Urothelium cell line (cell line): ENCODE results near the gene XAF1.
"Not testable (repeated sequence)": the region's sequence is repeated elsewhere in the genome, so short reads cannot be mapped to it uniquely, and the experiment has no call there.

Experiments
- DNase-seq: peaks from one replicate; pipeline ENCODE4 v3.0.0; 2011; ENCODE audit warnings: low spot score, mixed read lengths
- FAIRE-seq: peaks from 2 replicates; lab custom pipeline; 2011; peaks lifted over from hg19 to GRCh38; lab: Jason Lieb, UNC

The XAF1 gene

GRCh38 chr17:6755731-6756184, at the start of gene XAF1:
XAF1 (plus strand) TSS chr17:6756046; CDS start chr17:6756079, 33 bp downstream.
- no peak for DNase-seq
- FAIRE-seq: no peak

GRCh38 chr17:6706499-6706898, 49.3 kb upstream of the XAF1 start:
- no peak for FAIRE-seq

GRCh38 chr17:6706996-6707395, 48.9 kb upstream of the XAF1 start:
- no peak for FAIRE-seq
- DNase-seq: no peak

More at GRCh38 chr17:6706499-6706898, 49.3 kb upstream of the XAF1 start:
- no peak for DNase-seq

- FAIRE-seq (no peak), DNase-seq (no peak)
Measured at GRCh38 chr17:6708357-6708961, 47.4 kb upstream of the XAF1 start.

- FAIRE-seq: no peak
- no peak for DNase-seq
Measured at GRCh38 chr17:6710317-6710716, 45.5 kb upstream of the XAF1 start.

GRCh38 chr17:6711081-6711674, 44.7 kb upstream of the XAF1 start:
- peak; percentile 20 for FAIRE-seq
- DNase-seq: no peak

GRCh38 chr17:6711681-6712057, 44.2 kb upstream of the XAF1 start:
- DNase-seq (no peak), FAIRE-seq (peak; percentile 17)

- peak; percentile 65 for DNase-seq
Measured at GRCh38 chr17:6712058-6712853, 43.6 kb upstream of the XAF1 start.

GRCh38 chr17:6712854-6713129, 43.1 kb upstream of the XAF1 start:
- DNase-seq (no peak), FAIRE-seq (no peak)

More at GRCh38 chr17:6712058-6712853, 43.6 kb upstream of the XAF1 start:
- no peak for FAIRE-seq

- DNase-seq (no peak), FAIRE-seq (no peak)
Measured at GRCh38 chr17:6713130-6713917, 42.5 kb upstream of the XAF1 start, which contains the start of gene SLC13A5. SLC13A5 (minus strand) TSS chr17:6713369; CDS start chr17:6713333, 36 bp downstream.

- FAIRE-seq (no peak), DNase-seq (no peak)
Measured at GRCh38 chr17:6713918-6714271, 42.0 kb upstream of the XAF1 start.

GRCh38 chr17:6714315-6714874, 41.5 kb upstream of the XAF1 start:
- FAIRE-seq (no peak), DNase-seq (no peak)

GRCh38 chr17:6716736-6717135, 39.1 kb upstream of the XAF1 start:
- FAIRE-seq (no peak), DNase-seq (no peak)

GRCh38 chr17:6721744-6722143, 34.1 kb upstream of the XAF1 start:
- DNase-seq: no peak
- FAIRE-seq: no peak

- DNase-seq: no peak
- FAIRE-seq: no peak
Measured at GRCh38 chr17:6724009-6724408, 31.8 kb upstream of the XAF1 start.

GRCh38 chr17:6729531-6729930, 26.3 kb upstream of the XAF1 start:
- FAIRE-seq (no peak), DNase-seq (no peak)

- DNase-seq: not testable (repeated sequence)
Measured at GRCh38 chr17:6746665-6747064, 9.2 kb upstream of the XAF1 start.

GRCh38 chr17:6748617-6749016, 7.2 kb upstream of the XAF1 start:
- FAIRE-seq (no peak), DNase-seq (no peak)

More at GRCh38 chr17:6746665-6747064, 9.2 kb upstream of the XAF1 start:
- FAIRE-seq: not testable (repeated sequence)

GRCh38 chr17:6749519-6749918, 6.3 kb upstream of the XAF1 start:
- no peak for DNase-seq

GRCh38 chr17:6752068-6752909, 3.6 kb upstream of the XAF1 start:
- FAIRE-seq (no peak), DNase-seq (peak; percentile 83)

More at GRCh38 chr17:6749519-6749918, 6.3 kb upstream of the XAF1 start:
- FAIRE-seq: no peak
